Activated naive CD4-positive, alpha-beta T cell treated with anti-CD3 and anti-CD28 coated beads, Interleukin-2, amount 50 U/mL, for 72 hours (primary cell): ENCODE measurements around the gene TMEM9B. TPM values are rescaled to one million over a fixed set of nuclear protein-coding genes. Genes with fewer than 3 reads are reported as not detected.
"Not testable (repeated sequence)": the region's sequence is repeated elsewhere in the genome, so short reads cannot be mapped to it uniquely, and the experiment has no call there.

Experiments used
- ATAC-seq, 2 donors: fragments of 150-1000 bp; cut with Tn5 transposase; 2 replicates each; pipeline ENCODE4 v1.10.0; 2021; ENCODE audit warnings: mild to moderate bottlenecking in 2 of 2, moderate library complexity in 2 of 2
- DNase-seq, 2 donors: peaks; one replicate each; pipeline ENCODE4 v3.0.0; 2021 to 2022; ENCODE audit warnings: low spot score in 2 of 2
- H3K27ac Mint-ChIP-seq, 2 donors: one replicate each; pipeline ENCODE4 v1.8.0; 2022; ENCODE audit warnings: mild to moderate bottlenecking in 2 of 2, mixed read lengths in 2 of 2
- H3K36me3 Mint-ChIP-seq, 2 donors: one replicate each; pipeline ENCODE4 v1.8.0; 2022; ENCODE audit warnings: mixed read lengths in 2 of 2
- H3K9me3 Mint-ChIP-seq, 2 donors: one replicate each; pipeline ENCODE4 v1.8.0; 2022; ENCODE audit warnings: mixed read lengths in 2 of 2
- total RNA-seq, 2 donors: library from RNA; stranded (reverse); gene quantifications; one replicate each; pipeline ENCODE4 v1.2.3, GENCODE V29; 2022

Gene TMEM9B
- total RNA-seq, 2 donors from 2014 or later = 13.2 to 21.6 TPM

DNA sequence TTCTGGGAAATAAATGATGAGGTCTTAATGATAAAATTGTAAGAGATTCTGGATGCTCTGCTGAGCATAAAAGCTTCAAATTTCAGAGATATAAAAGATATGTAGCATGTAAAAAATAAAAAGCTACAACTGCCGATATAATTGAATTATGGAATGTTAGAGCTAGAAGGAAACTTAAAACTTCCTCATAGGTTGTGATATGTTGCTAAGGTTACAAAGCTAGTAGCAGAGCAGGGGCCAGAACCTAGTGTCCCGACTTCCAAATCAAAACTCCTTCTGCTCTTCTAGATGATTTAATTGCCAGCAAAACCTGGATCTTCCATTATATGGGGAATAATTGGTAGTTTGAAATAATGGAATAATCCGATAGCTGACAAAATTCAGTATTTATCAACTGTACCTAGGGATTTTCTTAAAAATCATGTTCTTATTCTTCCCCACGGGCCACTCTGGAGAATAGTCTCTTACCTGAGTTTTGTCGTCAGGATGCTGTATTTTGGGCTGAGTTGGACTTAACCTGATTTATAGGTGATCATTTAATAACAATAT is 21.6 kb downstream of the TMEM9B start, which contains the start of gene ASCL3:
Gene ASCL3, minus strand, starts transcription at position 499 of the 549 bp plus-strand sequence. CDS start 4,855 bp downstream, outside the sequence.
- H3K27ac Mint-ChIP-seq = no peak within 1 kb of the TSS
- peaks cover 0 to 2% of the 10 kb centered on the region in 2 donors for H3K36me3 Mint-ChIP-seq
- H3K9me3 Mint-ChIP-seq = no peaks in the 10 kb centered on the region
- ATAC-seq = no peak
- no peak for DNase-seq

DNA sequence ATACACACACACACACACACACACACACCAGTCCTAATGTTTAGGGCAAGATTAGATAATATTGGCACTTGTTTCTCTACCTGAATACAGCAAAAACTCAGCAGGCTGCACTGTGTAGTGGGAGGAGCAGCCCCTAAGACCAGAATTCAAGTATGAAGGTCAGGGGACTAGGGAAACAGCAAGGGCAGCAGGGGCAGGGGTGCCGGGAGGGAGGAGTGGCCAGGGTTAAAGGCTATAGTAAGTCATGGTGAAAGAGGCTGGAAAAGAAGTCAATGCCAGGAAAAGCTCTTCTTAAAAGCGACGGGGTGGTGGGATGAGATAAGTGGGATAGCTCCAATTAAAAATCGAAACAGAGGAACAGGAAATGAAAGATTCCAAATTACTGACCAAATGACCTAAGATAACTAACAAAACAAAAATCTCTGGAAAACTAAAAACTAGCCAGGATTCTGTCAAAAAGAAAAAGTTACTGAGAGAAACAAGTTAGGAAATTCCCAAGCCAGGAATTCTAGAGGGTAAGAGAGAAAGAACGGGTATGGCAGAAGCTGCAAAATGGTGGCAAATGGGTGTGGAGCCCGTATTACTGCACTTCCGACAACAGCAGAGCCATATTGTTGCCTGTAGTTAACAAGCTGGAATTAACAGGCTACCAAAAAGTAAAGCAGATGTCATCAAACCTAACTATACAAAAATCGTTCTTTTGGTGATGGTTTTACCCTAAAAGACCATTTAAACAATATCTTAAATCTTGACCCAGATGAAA is 22.7 kb downstream of the TMEM9B start:
- no peaks in the 10 kb centered on the region for H3K36me3 Mint-ChIP-seq

DNA sequence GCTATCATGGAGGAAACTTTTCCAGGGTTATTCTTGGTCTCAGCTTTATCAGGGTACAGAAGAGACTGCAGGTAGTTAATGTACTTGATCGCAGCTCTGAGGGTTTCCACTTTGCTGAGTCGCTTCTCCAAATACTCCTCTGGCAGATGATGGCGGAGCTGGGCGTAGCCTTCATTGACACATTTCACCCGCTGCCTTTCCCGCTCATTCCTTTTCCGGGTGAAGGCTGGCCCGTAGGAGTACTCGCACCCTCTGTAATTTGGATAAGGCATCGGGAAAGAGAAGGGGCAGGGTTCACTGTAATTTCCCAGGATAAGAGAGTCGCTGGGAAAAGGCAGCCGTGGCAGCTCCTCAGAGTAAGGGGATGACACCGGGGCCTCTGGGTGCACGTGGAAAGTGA is 26.6 kb downstream of the TMEM9B start:
- H3K36me3 Mint-ChIP-seq = no peaks in the 10 kb centered on the region
- no peak for ATAC-seq
- DNase-seq = no peak
- H3K9me3 Mint-ChIP-seq = no peaks in the 10 kb centered on the region
- no peak overlapping the region for H3K27ac Mint-ChIP-seq

More for the DNA sequence above, 22.7 kb downstream of the TMEM9B start:
- DNase-seq (no peak), ATAC-seq (no peak)
- H3K27ac Mint-ChIP-seq = no peak overlapping the region
- no peaks in the 10 kb centered on the region for H3K9me3 Mint-ChIP-seq

GRCh38 chr11:8937159-8937558 is 27.1 kb downstream of the TMEM9B start:
- no peak for DNase-seq
- H3K27ac Mint-ChIP-seq = peak overlapping the region in 1 of 2 donors; percentile 87
- no peaks in the 10 kb centered on the region for H3K36me3 Mint-ChIP-seq
- no peaks in the 10 kb centered on the region for H3K9me3 Mint-ChIP-seq
- ATAC-seq = peak in 1 of 2 donors; percentile 79

DNA sequence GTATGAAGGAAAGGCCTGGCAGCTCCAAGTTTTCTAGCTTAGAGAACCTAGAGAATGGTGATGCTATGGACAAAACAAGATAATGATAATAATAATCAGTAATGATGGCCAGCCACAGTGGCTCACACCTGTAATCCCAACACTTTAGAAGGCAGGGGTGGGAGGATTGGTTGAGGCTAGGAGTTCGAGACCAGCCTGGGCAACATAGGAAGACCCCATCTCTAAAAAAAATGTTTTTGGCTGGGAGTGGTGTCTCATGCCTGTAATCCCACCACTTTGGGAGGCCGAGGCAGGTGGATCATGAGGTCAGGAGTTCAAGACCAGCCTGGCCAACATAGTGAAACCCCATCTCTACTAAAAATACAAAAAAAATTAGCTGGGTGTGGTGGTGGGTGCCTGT is 28.5 kb downstream of the TMEM9B start:
- H3K9me3 Mint-ChIP-seq, ATAC-seq, H3K36me3 Mint-ChIP-seq, H3K27ac Mint-ChIP-seq, DNase-seq: not testable (repeated sequence)

- no peaks in the 10 kb centered on the region for H3K9me3 Mint-ChIP-seq
- ATAC-seq (peak in 1 of 2 donors; percentile 28), DNase-seq (no peak)
- peak overlapping the region in 1 of 2 donors; percentile 69 for H3K27ac Mint-ChIP-seq
- H3K36me3 Mint-ChIP-seq = no peaks in the 10 kb centered on the region
Measured at GRCh38 chr11:8934742-8935488, 29.3 kb downstream of the TMEM9B start.

DNA sequence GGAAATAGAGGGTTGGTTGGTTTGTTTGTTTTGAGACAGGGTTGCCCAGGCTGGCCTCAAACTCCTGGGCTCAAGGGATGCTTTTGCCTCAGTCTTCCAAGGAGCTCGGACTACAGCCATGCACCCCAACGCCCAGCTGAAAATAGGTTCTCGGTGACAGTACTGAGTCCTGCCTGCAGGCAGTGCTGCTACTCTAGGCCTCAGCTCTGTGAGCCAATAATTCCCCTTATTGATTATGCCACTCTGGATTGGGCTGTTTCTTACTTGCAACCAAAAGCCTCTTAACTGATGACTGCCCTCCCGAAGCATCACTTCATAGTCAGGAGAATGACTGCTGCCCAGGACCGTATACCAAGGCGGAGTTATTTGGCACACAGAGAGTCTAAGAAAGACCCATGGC is 30.3 kb downstream of the TMEM9B start:
- no peak for DNase-seq

GRCh38 chr11:8932564-8933180 is 31.6 kb downstream of the TMEM9B start, which contains the start of gene C11orf16:
Gene C11orf16, minus strand, starts transcription at chr11:8932947. Its CDS starts 639 bp downstream, at chr11:8932308.
- ATAC-seq (no peak), DNase-seq (no peak)
- H3K9me3 Mint-ChIP-seq = no peaks in the 10 kb centered on the region
- H3K27ac Mint-ChIP-seq = no peak within 1 kb of the TSS
- H3K36me3 Mint-ChIP-seq = no peaks in the 10 kb centered on the region

More for the DNA sequence above, 30.3 kb downstream of the TMEM9B start:
- ATAC-seq = no peak
- Mint-ChIP-seq H3K36me3 (no peaks in the 10 kb centered on the region), H3K9me3 (no peaks in the 10 kb centered on the region), H3K27ac (no peak overlapping the region)

- no peak for ATAC-seq
- H3K9me3 Mint-ChIP-seq = no peaks in the 10 kb centered on the region
- no peak overlapping the region for H3K27ac Mint-ChIP-seq
- H3K36me3 Mint-ChIP-seq = no peaks in the 10 kb centered on the region
- no peak for DNase-seq
Measured at GRCh38 chr11:8930456-8931175, 33.6 kb downstream of the TMEM9B start.

GRCh38 chr11:8928981-8929615 is 35.1 kb downstream of the TMEM9B start:
- H3K27ac Mint-ChIP-seq = peak overlapping the region; percentile 61 to 76
- no peak for ATAC-seq

DNA sequence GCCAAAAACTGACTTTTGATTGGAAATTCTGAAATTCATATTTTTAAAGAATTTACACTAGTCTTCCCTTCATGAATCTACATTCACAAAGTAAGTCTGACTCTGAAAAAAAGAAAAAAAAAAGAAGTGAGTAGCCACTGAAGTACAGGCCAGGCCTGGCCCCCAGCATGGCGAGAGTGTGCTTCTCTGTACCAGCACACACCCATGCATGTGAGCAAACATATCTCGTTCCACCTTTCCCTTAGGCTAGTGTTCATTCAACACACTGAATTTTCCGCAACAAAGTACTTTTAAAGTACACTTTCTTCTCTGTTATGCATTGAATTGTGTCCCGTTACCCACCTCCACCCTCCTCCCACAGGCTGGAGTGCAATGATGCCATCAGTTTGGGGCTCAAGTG is 36.0 kb downstream of the TMEM9B start:
- Mint-ChIP-seq H3K36me3 (no peaks in the 10 kb centered on the region), H3K27ac (peak overlapping the region; percentile 61 to 76), H3K9me3 (no peaks in the 10 kb centered on the region)
- ATAC-seq (no peak), DNase-seq (no peak)

More at GRCh38 chr11:8928981-8929615, 35.1 kb downstream of the TMEM9B start:
- DNase-seq = no peak
- H3K9me3 Mint-ChIP-seq = no peaks in the 10 kb centered on the region
- no peaks in the 10 kb centered on the region for H3K36me3 Mint-ChIP-seq

GRCh38 chr11:8927233-8927632 is 37.0 kb downstream of the TMEM9B start:
- Mint-ChIP-seq H3K9me3 (no peaks in the 10 kb centered on the region), H3K36me3 (no peaks in the 10 kb centered on the region), H3K27ac (peak overlapping the region in 1 of 2 donors; percentile 15)
- DNase-seq = no peak
- ATAC-seq = no peak

DNA sequence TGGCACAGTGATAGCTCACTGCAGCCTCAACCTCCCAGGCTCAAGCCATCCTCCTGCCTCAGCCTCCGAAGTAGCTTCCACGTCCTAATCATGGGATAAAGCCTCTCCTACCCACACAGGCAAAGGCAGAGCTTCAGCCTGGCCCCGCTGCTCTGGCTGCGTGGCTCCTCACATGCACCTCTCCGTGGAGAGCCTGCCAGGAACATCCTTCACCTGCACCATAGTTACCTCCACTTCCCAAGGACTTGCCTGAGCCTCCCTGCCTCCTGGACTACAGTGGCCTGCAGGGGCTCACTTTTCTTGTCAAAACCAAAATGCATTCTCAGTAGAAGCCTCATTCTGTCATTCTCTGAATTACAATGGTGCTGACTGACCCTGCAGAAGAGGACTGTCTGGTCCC is 38.0 kb downstream of the TMEM9B start:
- peak overlapping the region in 1 of 2 donors; percentile 74 for H3K27ac Mint-ChIP-seq

DNA sequence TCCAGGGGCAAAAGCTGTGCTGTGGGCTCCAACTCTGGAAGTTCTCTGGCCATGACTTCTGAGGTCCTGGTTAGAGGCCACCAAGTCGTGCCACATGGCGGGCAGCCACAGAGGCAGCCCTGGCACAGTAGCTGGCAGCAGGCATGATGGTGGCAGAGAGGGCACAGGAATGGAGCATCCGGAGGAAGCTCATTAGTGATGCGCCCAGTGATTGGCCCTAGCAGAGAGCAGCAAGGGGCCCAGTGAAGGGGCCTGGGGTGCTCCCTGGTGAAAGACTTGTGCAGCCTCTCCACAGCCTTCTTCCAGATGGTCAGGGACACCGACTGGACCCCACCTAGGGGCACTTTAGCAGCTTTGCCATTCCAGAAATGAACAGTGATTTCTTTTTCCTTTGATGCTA is 38.5 kb downstream of the TMEM9B start:
- no peak for ATAC-seq

More for the DNA sequence above, 38.0 kb downstream of the TMEM9B start:
- H3K9me3 Mint-ChIP-seq = no peaks in the 10 kb centered on the region
- no peak for DNase-seq
- ATAC-seq = no peak
- H3K36me3 Mint-ChIP-seq = peaks cover 0 to 6% of the 10 kb centered on the region in 2 donors

DNA sequence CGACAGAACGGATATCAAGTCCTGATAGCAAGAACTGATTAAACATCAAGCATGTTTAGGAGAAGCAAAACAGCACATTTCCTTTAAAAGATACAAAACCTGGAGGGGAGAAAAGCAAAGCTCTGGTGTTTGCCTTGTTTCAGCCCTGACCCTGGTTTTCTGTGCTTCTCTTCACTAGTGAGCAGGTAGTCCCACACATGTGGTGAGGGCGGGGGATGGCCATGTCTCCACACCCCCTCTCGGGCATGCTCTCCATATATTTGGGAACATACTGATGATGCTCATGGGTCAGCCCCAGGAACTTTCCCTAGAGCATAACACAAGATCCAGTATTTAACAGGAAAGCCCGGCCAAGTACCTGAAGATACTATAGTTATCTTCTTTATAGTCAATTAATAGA is 41.6 kb downstream of the TMEM9B start:
- ATAC-seq (no peak), DNase-seq (no peak)
- Mint-ChIP-seq H3K9me3 (no peaks in the 10 kb centered on the region), H3K36me3 (peaks cover 0 to 6% of the 10 kb centered on the region in 2 donors), H3K27ac (no peak overlapping the region)

More for the DNA sequence above, 38.5 kb downstream of the TMEM9B start:
- H3K9me3 Mint-ChIP-seq = no peaks in the 10 kb centered on the region
- H3K27ac Mint-ChIP-seq = no peak overlapping the region
- peaks cover 0 to 6% of the 10 kb centered on the region in 2 donors for H3K36me3 Mint-ChIP-seq
- DNase-seq = no peak
